Thyroid gland (tissue), 4 donors: ENCODE data around the gene SLC9A2.

ENCODE experiments used
- POLR2A ChIP-seq, 2 donors: fragments of 450-650 bp; IDR thresholded peaks; one replicate each; pipeline ENCODE4 v1.6.1; 2017; ENCODE audit warnings: antibody characterized with exemption in 2 of 2, mild to moderate bottlenecking in 2 of 2, moderate library complexity in 1 of 2
- TF ChIP-seq, protein P1 (sequence below), 6 experiments: fragments of 200-600 bp in 3 of 6; fragments of 450-650 bp in 3 of 6; sonication (generic) in 3 of 6; IDR thresholded peaks; one replicate each; pipeline ENCODE4 v1.5.1; 2016 to 2019; ENCODE audit warnings: antibody characterized with exemption in 6 of 6, mild to moderate bottlenecking in 2 of 6, inconsistent platforms in 1 of 6, moderate library complexity in 1 of 6

DNA sequence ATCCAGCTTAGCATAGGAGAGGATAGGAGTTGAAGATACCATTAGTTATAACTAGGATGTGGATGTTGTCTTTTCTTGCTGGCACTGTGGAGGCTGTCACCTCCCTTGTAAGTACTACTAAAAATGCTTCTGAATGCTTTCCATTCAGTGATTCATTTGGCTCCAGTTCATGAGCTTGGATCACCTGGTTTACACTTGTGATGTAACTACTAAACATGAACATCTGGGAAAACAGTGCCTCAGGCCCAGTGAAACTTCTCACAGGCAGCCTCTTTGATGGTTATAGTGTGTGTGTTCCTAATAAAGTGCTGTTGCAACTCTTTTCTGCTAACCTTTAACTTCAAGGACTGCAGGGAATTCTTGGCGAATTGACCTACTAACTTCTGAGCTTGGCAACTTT is 13.0 kb upstream of the SLC9A2 start:
- TF ChIP-seq, protein P1, sequence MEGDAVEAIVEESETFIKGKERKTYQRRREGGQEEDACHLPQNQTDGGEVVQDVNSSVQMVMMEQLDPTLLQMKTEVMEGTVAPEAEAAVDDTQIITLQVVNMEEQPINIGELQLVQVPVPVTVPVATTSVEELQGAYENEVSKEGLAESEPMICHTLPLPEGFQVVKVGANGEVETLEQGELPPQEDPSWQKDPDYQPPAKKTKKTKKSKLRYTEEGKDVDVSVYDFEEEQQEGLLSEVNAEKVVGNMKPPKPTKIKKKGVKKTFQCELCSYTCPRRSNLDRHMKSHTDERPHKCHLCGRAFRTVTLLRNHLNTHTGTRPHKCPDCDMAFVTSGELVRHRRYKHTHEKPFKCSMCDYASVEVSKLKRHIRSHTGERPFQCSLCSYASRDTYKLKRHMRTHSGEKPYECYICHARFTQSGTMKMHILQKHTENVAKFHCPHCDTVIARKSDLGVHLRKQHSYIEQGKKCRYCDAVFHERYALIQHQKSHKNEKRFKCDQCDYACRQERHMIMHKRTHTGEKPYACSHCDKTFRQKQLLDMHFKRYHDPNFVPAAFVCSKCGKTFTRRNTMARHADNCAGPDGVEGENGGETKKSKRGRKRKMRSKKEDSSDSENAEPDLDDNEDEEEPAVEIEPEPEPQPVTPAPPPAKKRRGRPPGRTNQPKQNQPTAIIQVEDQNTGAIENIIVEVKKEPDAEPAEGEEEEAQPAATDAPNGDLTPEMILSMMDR (IDR thresholded peaks at IDR 0.05), result no peak
- no peak for TF ChIP-seq POLR2A (IDR thresholded peaks at IDR 0.05)
